Tibial artery (tissue), 4 donors: ENCODE data around the gene STEAP2.

ENCODE experiments used
- DNase-seq, 2 donors: peaks; one replicate each; pipeline ENCODE4 v3.0.0-alpha.2; 2019
- H3K27ac ChIP-seq, 2 donors: fragments of 200-600 bp; sonication (generic) in 1 of 2; 1 replicate in 1 of 2; 2 replicates in 1 of 2; pipeline ENCODE4 v1.5.1; 2018 to 2019; ENCODE audit warnings: mild to moderate bottlenecking in 1 of 2
- H3K27me3 ChIP-seq, 2 donors: fragments of 200-600 bp; sonication (generic) in 1 of 2; one replicate each; pipeline versions ENCODE4 v1.5.1 to v1.6.0; 2016 to 2019
- H3K36me3 ChIP-seq, 3 donors: fragments of 200-600 bp; sonication (generic) in 2 of 3; one replicate each; pipeline ENCODE4 v1.5.1; 2016 to 2019; ENCODE audit warnings: mild to moderate bottlenecking in 2 of 3
- H3K4me1 ChIP-seq, 4 donors: fragments of 200-600 bp; sonication (generic) in 2 of 4; 1 replicate in 3 of 4; 2 replicates in 1 of 4; pipeline ENCODE4 v1.5.1; 2016 to 2019
- H3K4me3 ChIP-seq, 2 donors: fragments of 200-600 bp; sonication (generic) in 1 of 2; 1 replicate in 1 of 2; 2 replicates in 1 of 2; pipeline ENCODE4 v1.5.1; 2018 to 2019; ENCODE audit warnings: mild to moderate bottlenecking in 2 of 2
- H3K9me3 ChIP-seq, 3 donors: fragments of 200-600 bp; sonication (generic) in 1 of 3; one replicate each; pipeline ENCODE4 v1.5.1; 2016 to 2019
- CTCF ChIP-seq, 2 experiments: fragments of 200-600 bp in 1 of 2; fragments of 450-650 bp in 1 of 2; IDR thresholded peaks; one replicate each; pipeline ENCODE4 v1.5.1; 2017 to 2019; ENCODE audit warnings: antibody characterized with exemption in 2 of 2, mild to moderate bottlenecking in 1 of 2, moderate library complexity in 1 of 2
- intact Hi-C: fragments of 100-400 bp; cut with DNase I; formaldehyde crosslinking; loops from one replicate; pipeline ENCODE4 v1.15.0; 2023; ENCODE audit warnings: low total_unique reads

The STEAP2 gene

GRCh38 chr7:90169891-90170290 is 41.6 kb upstream of the STEAP2 start:
- H3K9me3 ChIP-seq, result no peaks in the 10 kb centered on the region
- no peak for TF ChIP-seq CTCF (IDR thresholded peaks at IDR 0.05)
- no peaks in the 10 kb centered on the region for H3K4me1 ChIP-seq
- intact Hi-C loops, result no loop called here
- no peaks in the 10 kb centered on the region for H3K27me3 ChIP-seq
- no peak for DNase-seq
- H3K36me3 ChIP-seq, result no peaks in the 10 kb centered on the region
- no peak overlapping the region for H3K4me3 ChIP-seq
- H3K27ac ChIP-seq, result no peak overlapping the region

- H3K4me1 ChIP-seq, result no peaks in the 10 kb centered on the region
- TF ChIP-seq CTCF (IDR thresholded peaks at IDR 0.05), result no peak
- no peak for DNase-seq
- intact Hi-C loops, result no loop called here
- H3K36me3 ChIP-seq, result no peaks in the 10 kb centered on the region
- no peaks in the 10 kb centered on the region for H3K9me3 ChIP-seq
- H3K27me3 ChIP-seq, result no peaks in the 10 kb centered on the region
- H3K4me3 ChIP-seq, result no peak overlapping the region
- H3K27ac ChIP-seq, result no peak overlapping the region
Observed at GRCh38 chr7:90172121-90172520, 39.4 kb upstream of the STEAP2 start.

DNA sequence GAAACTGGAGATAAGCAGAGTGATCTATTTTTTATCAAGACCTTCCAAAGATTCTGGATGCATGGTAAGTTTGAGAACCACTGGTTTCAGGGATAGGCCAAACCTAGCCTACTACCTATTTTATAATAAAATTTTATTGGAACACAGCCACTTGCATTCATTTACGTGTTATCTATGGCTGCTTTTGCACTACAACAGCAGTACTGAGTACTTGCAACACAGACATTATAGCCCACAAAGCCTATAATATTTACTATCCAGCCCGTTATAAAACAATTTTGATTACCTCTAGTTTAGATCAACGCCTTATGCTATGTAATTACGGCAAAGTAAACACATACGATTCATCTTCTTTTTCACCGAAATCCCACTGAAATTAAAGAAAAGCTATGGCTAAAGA is 38.9 kb upstream of the STEAP2 start:
- Histone ChIP-seq H3K27ac (no peak overlapping the region), H3K4me3 (no peak overlapping the region), H3K9me3 (no peaks in the 10 kb centered on the region), H3K36me3 (no peaks in the 10 kb centered on the region), H3K4me1 (no peaks in the 10 kb centered on the region), H3K27me3 (no peaks in the 10 kb centered on the region)
- intact Hi-C loops, result no loop called here
- no peak for DNase-seq
- TF ChIP-seq CTCF (IDR thresholded peaks at IDR 0.05), result no peak

GRCh38 chr7:90173127-90173844 is 38.3 kb upstream of the STEAP2 start:
- H3K4me1 ChIP-seq, result no peaks in the 10 kb centered on the region
- TF ChIP-seq CTCF (IDR thresholded peaks at IDR 0.05), result no peak
- intact Hi-C loops, result no loop called here
- no peaks in the 10 kb centered on the region for H3K27me3 ChIP-seq
- H3K27ac ChIP-seq, result no peak overlapping the region
- H3K4me3 ChIP-seq, result no peak overlapping the region
- no peaks in the 10 kb centered on the region for H3K9me3 ChIP-seq
- H3K36me3 ChIP-seq, result no peaks in the 10 kb centered on the region
- DNase-seq, result no peak

GRCh38 chr7:90175667-90176066 is 35.9 kb upstream of the STEAP2 start:
- no peak for DNase-seq
- Histone ChIP-seq H3K4me3 (no peak overlapping the region), H3K36me3 (no peaks in the 10 kb centered on the region), H3K27me3 (no peaks in the 10 kb centered on the region), H3K9me3 (no peaks in the 10 kb centered on the region), H3K4me1 (no peaks in the 10 kb centered on the region), H3K27ac (no peak overlapping the region)
- intact Hi-C loops, result no loop called here
- no peak for TF ChIP-seq CTCF (IDR thresholded peaks at IDR 0.05)

GRCh38 chr7:90176195-90176594 is 35.3 kb upstream of the STEAP2 start:
- H3K4me3 ChIP-seq, result no peak overlapping the region
- intact Hi-C loops, result no loop called here
- no peak for TF ChIP-seq CTCF (IDR thresholded peaks at IDR 0.05)
- H3K27ac ChIP-seq, result no peak overlapping the region
- H3K36me3 ChIP-seq, result no peaks in the 10 kb centered on the region
- no peaks in the 10 kb centered on the region for H3K27me3 ChIP-seq
- DNase-seq, result no peak
- no peaks in the 10 kb centered on the region for H3K4me1 ChIP-seq
- H3K9me3 ChIP-seq, result no peaks in the 10 kb centered on the region
